ENCODE measurements around the gene GM2A.

- TF ChIP-seq NR2C1 (IDR thresholded peaks at IDR 0.05) (no peak), NR2C1 (tag; IDR thresholded peaks at IDR 0.05) (no peak), POLR2A (conservative IDR thresholded peaks at IDR 0.05) (no peak), SMAD1 (IDR thresholded peaks at IDR 0.05; ENCODE audit: low read depth, low read length, partially characterized antibody) (no peak), ZKSCAN8 (CRISPR knock-in tag; IDR thresholded peaks at IDR 0.05) (no peak), BRCA1 (IDR thresholded peaks at IDR 0.05) (no peak), BRCA1 (CRISPR knock-in tag; IDR thresholded peaks at IDR 0.05) (no peak), RAD21 (CRISPR knock-in tag; conservative IDR thresholded peaks at IDR 0.05 in 1 of 2, IDR thresholded peaks at IDR 0.05 in 1 of 2) (no peak), NCOR1 (IDR thresholded peaks at IDR 0.05) (no peak), E2F5 (CRISPR knock-in tag; IDR thresholded peaks at IDR 0.05) (no peak), NCOA2 (IDR thresholded peaks at IDR 0.05; ENCODE audit: partially characterized antibody in 2 of 2) (no peak), BRD4 (IDR thresholded peaks at IDR 0.05) (no peak)
Observed at GRCh38 chr5:151237685-151238084, 15.3 kb upstream of the GM2A start.
